WERI-Rb-1 (cell line): ENCODE data around the gene MYBL2.

Source experiments
- DNase-seq: peaks from one replicate; pipeline ENCODE4 v3.0.0-alpha.2; 2020
- H3K27ac ChIP-seq: fragments of 250-450 bp; sonication (Bioruptor Pico); 2 replicates; pipeline ENCODE4 v1.5.1; 2020; ENCODE audit warnings: mild to moderate bottlenecking, moderate library complexity
- H3K27me3 ChIP-seq: fragments of 250-450 bp; sonication (Bioruptor Pico); 2 replicates; pipeline ENCODE4 v1.5.1; 2021; ENCODE audit warnings: mild to moderate bottlenecking, low read depth, moderate library complexity; ENCODE audit not compliant: insufficient read depth, severe bottlenecking
- H3K36me3 ChIP-seq: fragments of 250-450 bp; sonication (Bioruptor Pico); 2 replicates; pipeline ENCODE4 v1.5.1; 2020; ENCODE audit warnings: mild to moderate bottlenecking, moderate library complexity
- H3K4me3 ChIP-seq: 2 replicates; pipeline ENCODE4 v1.5.1; 2011; ENCODE audit warnings: low read depth, mild to moderate bottlenecking, control low read depth, low read length
- H3K9me3 ChIP-seq: fragments of 250-450 bp; sonication (Bioruptor Pico); 2 replicates; pipeline ENCODE4 v1.5.1; 2021; ENCODE audit warnings: mild to moderate bottlenecking, moderate library complexity; ENCODE audit not compliant: severe bottlenecking
- TF ChIP-seq, protein P1 (sequence below): IDR thresholded peaks from 2 replicates; pipeline ENCODE4 v1.5.1; 2011; ENCODE audit warnings: low read depth, mild to moderate bottlenecking, control low read depth, inconsistent platforms, low read length

The MYBL2 gene

DNA sequence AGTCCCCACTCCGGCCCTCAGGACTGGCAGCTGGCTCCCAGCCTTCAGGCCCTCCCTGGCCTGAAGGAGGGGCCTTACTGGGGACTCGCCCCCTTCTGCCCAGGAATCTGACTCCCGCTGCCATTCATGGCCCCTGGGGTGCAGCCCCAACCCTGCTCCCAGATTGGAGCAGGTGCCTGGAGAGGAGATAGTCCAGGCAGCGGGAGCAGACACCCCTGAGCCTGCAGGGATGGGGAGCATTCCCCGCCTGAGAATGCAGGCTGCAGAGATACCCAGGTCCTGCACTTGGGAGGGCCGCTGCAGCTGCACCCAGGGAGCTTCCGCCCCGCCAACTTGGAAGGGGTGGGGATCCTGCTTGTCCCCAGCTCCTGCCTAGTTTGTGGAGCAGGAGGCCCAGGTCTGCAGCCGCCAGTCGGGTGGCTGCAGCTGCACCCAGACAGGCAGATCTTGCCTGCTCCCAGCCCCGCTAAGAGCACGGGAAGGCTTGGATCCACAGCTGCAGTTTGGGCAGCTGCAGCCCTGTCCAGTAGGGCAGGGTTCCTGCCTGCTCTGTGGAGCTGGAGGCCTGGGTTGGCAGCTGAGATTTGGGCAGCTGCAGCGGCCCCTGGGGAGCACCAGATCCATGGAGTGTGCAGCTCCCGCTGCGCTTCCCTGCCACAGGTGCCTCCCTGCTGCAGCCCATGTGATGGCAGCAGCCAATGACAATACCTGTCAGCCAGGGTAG lies 54.7 kb downstream of the MYBL2 start:
- Histone ChIP-seq H3K4me3 (no peak overlapping the region), H3K27me3 (no peaks in the 10 kb centered on the region), H3K27ac (no peak overlapping the region), H3K9me3 (no peaks in the 10 kb centered on the region), H3K36me3 (peaks cover 2% of the 10 kb centered on the region; the same call in 1 of the 2 replicates)
- no peak for DNase-seq
- TF ChIP-seq, protein P1, sequence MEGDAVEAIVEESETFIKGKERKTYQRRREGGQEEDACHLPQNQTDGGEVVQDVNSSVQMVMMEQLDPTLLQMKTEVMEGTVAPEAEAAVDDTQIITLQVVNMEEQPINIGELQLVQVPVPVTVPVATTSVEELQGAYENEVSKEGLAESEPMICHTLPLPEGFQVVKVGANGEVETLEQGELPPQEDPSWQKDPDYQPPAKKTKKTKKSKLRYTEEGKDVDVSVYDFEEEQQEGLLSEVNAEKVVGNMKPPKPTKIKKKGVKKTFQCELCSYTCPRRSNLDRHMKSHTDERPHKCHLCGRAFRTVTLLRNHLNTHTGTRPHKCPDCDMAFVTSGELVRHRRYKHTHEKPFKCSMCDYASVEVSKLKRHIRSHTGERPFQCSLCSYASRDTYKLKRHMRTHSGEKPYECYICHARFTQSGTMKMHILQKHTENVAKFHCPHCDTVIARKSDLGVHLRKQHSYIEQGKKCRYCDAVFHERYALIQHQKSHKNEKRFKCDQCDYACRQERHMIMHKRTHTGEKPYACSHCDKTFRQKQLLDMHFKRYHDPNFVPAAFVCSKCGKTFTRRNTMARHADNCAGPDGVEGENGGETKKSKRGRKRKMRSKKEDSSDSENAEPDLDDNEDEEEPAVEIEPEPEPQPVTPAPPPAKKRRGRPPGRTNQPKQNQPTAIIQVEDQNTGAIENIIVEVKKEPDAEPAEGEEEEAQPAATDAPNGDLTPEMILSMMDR: no peak

DNA sequence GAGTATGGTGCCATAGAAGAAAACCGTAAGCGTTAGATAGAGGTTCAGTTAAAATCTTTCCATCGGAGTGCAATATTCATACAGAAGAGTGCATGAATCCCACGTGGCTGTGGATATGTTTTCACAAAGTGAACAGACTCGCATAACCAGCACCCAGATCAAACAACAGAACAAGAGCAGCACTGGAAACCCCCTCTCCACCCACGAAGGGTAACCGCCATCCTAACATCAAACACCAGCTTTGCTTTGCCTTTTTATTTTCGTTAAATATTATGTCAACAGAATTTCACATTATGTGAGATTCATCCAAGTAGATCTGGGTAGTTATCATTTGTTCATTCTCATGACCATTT lies 55.2 kb downstream of the MYBL2 start:
- DNase-seq: no peak
- Histone ChIP-seq H3K9me3 (no peaks in the 10 kb centered on the region), H3K4me3 (no peak overlapping the region), H3K27me3 (no peaks in the 10 kb centered on the region), H3K27ac (no peak overlapping the region), H3K36me3 (peaks cover 2% of the 10 kb centered on the region; the same call in 1 of the 2 replicates)
- TF ChIP-seq, protein P1: no peak

- Histone ChIP-seq H3K36me3 (no peaks in the 10 kb centered on the region), H3K27me3 (no peaks in the 10 kb centered on the region), H3K9me3 (no peaks in the 10 kb centered on the region), H3K27ac (no peak overlapping the region), H3K4me3 (no peak overlapping the region)
- DNase-seq: no peak
- TF ChIP-seq, protein P1: no peak
These were observed 56.3 kb downstream of the MYBL2 start for GRCh38 chr20:43723186-43723585.

- Histone ChIP-seq H3K27me3 (no peaks in the 10 kb centered on the region), H3K27ac (no peak overlapping the region), H3K9me3 (no peaks in the 10 kb centered on the region), H3K4me3 (no peak overlapping the region), H3K36me3 (no peaks in the 10 kb centered on the region)
- TF ChIP-seq, protein P1: no peak
- DNase-seq: no peak
These were observed 56.8 kb downstream of the MYBL2 start for GRCh38 chr20:43723735-43724134.

DNA sequence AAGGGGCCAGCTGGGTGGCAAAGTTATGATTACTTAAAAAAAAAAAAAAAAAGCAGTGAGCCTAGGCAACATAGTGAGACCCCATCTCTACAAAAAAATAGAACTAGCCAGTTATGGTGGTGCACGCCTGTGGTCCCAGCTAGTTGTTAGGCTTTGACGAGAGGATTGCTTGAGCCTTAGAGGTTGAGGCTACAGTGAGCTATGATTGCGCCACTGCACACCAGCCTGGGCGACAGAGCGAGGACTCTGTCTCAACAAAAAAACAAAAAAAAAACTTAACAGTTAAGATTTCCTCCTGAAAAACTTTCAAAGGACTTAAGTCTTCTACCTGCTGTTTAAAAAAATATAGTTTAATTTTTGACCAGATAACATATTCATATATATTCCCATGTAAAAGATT lies 57.5 kb downstream of the MYBL2 start:
- no peak overlapping the region for H3K4me3 ChIP-seq
- no peak overlapping the region for H3K27ac ChIP-seq
- no peaks in the 10 kb centered on the region for H3K9me3 ChIP-seq
- no peak for DNase-seq
- TF ChIP-seq, protein P1: no peak
- H3K36me3 ChIP-seq: no peaks in the 10 kb centered on the region
- H3K27me3 ChIP-seq: no peaks in the 10 kb centered on the region

DNA sequence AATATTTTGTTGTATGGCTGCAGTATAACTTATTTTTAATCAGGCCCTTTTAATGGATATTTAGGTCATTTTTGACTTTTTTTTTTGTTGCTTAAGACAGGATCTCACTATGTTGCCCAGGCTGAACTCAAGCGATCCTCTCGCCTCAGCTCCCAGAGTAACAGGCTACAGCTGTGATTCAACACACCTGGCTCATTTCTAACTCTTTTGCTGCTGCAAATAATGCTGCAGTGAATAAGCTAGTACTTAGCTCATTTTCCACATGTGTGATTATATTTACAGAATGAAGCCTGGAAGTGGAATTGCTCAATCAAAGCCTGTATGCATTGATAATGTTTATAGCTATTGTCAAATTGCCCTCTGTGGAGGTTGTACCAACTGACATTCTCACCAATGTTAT lies 58.8 kb downstream of the MYBL2 start:
- TF ChIP-seq, protein P1: no peak
- DNase-seq: no peak
- Histone ChIP-seq H3K36me3 (no peaks in the 10 kb centered on the region), H3K27ac (no peak overlapping the region), H3K4me3 (no peak overlapping the region), H3K9me3 (no peaks in the 10 kb centered on the region), H3K27me3 (no peaks in the 10 kb centered on the region)
